HG03457 (cell line): ENCODE measurements around the gene TCTN3.
"Not testable (repeated sequence)": the region's sequence is repeated elsewhere in the genome, so short reads cannot be mapped to it uniquely, and the experiment has no call there.

Source experiments
- ATAC-seq: cut with Tn5 transposase; IDR thresholded peaks from one replicate; pipeline ENCODE4 v1.9.1; 2021; ENCODE audit warnings: moderate number of reproducible peaks; ENCODE audit not compliant: unreplicated experiment

Gene TCTN3

GRCh38 chr10:95693668-95694534 is at the start of gene TCTN3:
TCTN3 (minus strand) TSS chr10:95693927; CDS start chr10:95693899, 28 bp downstream.
- peak; percentile 97 for ATAC-seq

GRCh38 chr10:95742962-95743535 is 49.3 kb upstream of the TCTN3 start:
- ATAC-seq, result no peak

GRCh38 chr10:95742485-95742884 is 48.8 kb upstream of the TCTN3 start:
- ATAC-seq, result no peak

- ATAC-seq, result peak; percentile 77
Observed at GRCh38 chr10:95741807-95742467, 48.2 kb upstream of the TCTN3 start.

- no peak for ATAC-seq
Observed at GRCh38 chr10:95739056-95739455, 45.3 kb upstream of the TCTN3 start.

GRCh38 chr10:95732907-95733306 is 39.2 kb upstream of the TCTN3 start:
- not testable (repeated sequence) for ATAC-seq

- ATAC-seq, result no peak
Observed at GRCh38 chr10:95730233-95730632, 36.5 kb upstream of the TCTN3 start.

GRCh38 chr10:95729323-95730055 is 35.8 kb upstream of the TCTN3 start:
- ATAC-seq, result no peak

- no peak for ATAC-seq
Observed at GRCh38 chr10:95728526-95728925, 34.8 kb upstream of the TCTN3 start.

GRCh38 chr10:95722496-95722895 is 28.8 kb upstream of the TCTN3 start:
- not testable (repeated sequence) for ATAC-seq

GRCh38 chr10:95720745-95721144 is 27.0 kb upstream of the TCTN3 start:
- ATAC-seq, result not testable (repeated sequence)

- ATAC-seq, result no peak
Observed at GRCh38 chr10:95716866-95717265, 23.1 kb upstream of the TCTN3 start.

- ATAC-seq, result no peak
Observed at GRCh38 chr10:95716466-95716865, 22.7 kb upstream of the TCTN3 start.

GRCh38 chr10:95711492-95711891 is 17.8 kb upstream of the TCTN3 start:
- ATAC-seq, result no peak

- no peak for ATAC-seq
Observed at GRCh38 chr10:95706990-95707389, 13.3 kb upstream of the TCTN3 start.

GRCh38 chr10:95706573-95706972 is 12.8 kb upstream of the TCTN3 start:
- no peak for ATAC-seq

GRCh38 chr10:95698415-95698814 is 4.7 kb upstream of the TCTN3 start:
- no peak for ATAC-seq

GRCh38 chr10:95697429-95697828 is 3.7 kb upstream of the TCTN3 start:
- ATAC-seq, result no peak

GRCh38 chr10:95694665-95695064 is 938 bp upstream of the TCTN3 start:
- ATAC-seq, result no peak

- no peak for ATAC-seq
Observed at GRCh38 chr10:95693071-95693667, 558 bp downstream of the TCTN3 start.

GRCh38 chr10:95691281-95691680 is 2.4 kb downstream of the TCTN3 start:
- ATAC-seq, result no peak
